ENCODE measurements around the gene KCNA10.

The KCNA10 gene

DNA sequence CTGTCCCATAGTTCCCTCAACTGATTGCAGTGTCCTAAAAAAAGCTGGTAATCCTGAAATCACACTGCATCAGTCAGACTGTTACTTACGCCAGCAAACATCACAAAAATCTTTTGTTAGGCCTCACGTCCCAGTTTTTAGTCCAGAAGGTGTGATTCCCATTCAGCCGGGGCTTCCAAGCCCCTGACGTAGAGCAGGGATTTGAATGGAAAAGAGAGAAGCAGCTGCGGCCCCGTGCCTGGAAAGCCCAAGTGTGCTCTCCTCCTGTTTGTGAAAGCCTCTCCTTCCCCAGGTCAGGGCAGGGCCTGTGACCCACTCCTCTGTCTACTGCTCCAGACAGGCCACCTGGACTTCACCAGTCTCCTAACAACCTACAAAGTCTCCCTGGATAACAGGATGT lies 20.7 kb downstream of the KCNA10 start:
- no peak for DNase-seq (ENCODE audit: low read depth)

DNA sequence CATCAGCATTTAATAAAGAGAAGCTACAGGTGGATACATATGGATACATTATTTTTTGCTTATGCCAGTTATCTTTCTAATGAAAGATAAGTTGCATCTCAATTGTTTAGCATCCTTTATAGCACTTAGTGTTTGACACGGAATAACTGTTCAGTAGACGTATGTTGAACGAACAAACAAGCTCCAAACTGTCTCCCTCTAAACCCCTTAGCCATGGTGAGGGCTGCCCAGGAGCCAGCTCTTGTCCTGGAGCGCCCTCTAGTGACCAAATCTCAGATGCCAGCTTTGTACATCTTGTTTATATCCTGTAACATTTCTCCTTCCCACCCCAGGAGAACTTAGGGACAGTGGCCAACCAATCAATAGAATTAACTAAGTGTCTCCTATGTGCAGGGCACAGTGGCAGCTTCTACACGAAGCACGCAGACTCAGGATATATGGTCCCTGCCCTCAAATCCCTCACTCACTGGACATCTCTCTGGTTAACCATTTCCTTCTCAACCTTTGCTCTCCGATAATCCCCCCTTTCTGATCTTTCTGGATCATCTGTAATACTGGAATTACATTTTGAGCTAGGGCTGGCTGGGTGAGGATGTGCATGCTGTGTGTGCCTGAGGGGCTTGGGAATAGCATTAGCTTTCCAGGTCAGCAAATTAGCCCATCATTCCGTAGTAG lies 22.9 kb downstream of the KCNA10 start:
- peak; percentile 61 for DNase-seq (ENCODE audit: low read depth)

DNA sequence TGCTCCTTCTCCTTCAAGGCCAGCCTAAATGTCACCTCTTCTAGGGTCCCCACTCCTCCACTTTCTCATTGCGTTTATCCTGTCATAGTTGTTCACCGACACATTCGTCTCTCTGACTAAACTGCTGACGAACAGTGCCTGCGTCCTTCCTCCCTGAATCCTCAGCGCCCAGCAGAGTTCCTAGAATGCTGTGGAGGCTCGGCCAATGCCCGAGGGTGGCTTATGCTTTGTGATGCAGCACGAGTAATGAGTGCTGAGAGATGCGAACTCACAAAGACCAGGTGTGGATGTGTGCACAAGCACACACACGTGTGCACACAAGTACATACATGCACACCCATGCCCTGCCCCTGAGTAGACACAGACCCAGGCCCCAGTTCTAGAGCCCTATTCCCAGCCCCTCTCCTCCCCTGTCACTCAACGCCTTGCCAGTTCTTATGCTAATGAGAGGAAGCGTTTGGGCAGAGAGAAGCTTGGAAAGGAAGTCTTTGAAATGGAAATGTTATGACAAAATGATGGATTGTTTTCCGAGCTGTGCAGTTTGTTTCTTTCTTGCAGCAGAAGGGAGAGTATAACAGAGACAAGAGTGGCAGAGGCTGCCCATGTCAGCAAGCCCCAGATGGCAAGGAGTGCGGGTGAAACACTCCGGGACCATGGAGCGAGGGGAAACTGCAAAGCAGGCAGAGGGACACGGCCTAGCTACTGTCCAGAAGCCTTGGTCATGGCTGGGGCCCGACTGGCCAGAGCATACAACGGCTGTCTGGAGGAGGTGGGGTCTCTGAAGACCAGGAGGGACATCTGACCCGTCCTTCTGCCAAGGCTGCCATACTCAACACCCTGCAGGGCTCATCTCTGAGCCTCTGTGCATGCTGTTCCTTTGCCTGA lies 24.2 kb downstream of the KCNA10 start:
- no peak for DNase-seq (ENCODE audit: low read depth)

DNA sequence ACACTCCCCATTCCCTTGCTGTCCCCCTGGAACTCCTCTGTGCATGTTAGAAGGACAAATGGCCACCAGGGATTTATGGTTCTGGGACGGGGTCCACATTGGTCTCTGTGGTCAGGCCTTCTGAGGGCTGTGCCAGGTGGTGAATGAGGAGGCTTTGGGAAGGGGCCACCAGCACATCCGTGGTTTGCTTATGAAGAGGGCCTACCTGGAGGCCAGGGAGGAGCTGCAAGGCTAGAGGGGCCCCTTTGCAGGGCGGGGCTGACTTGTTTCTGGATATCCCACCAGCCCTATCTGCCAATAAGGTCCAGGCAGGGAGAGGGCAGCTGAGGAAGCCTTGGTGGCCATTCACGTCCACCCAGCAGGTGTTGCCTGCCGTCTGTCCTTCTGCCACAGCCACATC lies 24.9 kb downstream of the KCNA10 start:
- DNase-seq (ENCODE audit: low read depth) = no peak

DNA sequence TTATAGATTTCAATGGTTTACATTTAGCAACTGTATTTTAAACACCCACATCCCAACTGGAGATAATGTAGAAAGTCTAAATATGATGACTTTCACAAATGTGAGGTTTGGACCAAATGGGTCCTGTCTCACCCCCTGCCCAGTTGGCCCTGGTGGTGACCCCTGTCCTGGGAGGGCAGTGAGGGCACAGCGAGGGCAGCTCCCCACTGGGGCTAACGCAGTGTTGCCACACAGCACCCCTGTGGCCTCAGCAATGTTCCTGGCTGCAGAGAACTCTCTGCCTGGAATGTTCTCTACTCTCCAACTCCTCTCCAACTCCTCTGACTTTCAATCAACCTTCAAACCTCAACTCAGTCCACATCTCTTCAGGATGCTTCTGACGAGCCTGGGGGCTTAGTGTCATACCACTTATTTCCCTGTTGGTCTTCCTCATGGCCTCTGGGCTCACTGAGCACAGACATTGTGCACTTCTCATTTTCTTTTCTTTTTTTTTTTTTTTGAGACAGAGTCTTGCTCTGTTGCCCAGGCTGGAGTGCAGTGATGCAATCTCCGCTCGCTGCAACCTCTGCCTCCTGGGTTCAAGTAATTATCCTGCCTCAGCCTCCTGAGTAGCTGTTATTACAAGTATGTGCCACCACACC lies 25.8 kb downstream of the KCNA10 start:
- DNase-seq (ENCODE audit: low read depth) = no peak

DNA sequence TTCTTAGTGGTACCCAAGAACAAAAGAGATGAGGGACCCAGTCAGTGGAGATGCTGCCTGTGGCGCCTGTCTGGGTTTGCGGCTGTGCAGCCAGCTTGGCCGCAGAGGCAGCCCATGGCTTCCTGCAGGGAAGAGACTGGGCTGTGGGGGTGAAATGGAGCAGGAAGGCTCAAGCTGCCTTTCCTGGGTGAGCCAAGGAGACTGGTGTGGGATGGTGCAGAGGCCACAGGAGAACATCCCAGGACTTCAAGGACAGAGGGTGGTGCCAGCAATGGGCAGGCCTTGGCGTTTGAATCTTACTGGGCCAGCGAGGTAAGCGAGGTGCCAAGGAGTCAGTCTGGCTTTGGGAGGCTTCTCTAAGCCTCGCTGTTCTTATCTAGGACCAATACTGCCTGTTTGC lies 26.4 kb downstream of the KCNA10 start:
- no peak for DNase-seq (ENCODE audit: low read depth)

DNA sequence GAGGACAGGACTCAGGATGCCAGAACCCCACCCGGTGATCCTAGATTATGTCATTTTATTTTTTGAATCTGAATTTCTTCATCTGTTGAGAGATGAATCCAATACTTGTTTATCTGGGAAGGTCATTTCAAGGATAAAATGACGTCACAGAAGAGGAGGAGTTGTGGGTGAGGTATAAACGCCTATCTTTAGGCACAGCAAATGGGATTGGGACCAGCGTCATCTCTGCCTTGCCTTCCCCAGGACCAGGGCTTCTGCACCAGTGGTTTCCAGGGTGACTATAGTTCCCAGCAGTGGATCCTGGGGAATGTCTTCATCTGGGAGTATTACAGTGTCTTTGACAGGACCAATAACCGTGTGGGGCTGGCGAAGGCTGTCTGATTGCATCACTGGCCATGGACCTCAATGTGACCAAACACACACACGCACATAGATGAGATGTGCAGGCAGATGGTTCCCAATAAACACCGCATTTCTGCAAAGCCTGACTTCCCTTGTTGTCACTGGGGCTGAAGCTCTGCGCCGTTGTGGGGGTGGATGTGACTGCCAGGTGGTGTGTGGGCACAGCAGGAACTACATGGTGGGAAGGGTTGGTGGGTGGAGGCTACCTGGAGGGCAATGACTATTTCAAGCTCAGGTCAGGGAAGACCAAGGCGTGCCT lies 28.1 kb downstream of the KCNA10 start:
- no peak for DNase-seq (ENCODE audit: low read depth)

DNA sequence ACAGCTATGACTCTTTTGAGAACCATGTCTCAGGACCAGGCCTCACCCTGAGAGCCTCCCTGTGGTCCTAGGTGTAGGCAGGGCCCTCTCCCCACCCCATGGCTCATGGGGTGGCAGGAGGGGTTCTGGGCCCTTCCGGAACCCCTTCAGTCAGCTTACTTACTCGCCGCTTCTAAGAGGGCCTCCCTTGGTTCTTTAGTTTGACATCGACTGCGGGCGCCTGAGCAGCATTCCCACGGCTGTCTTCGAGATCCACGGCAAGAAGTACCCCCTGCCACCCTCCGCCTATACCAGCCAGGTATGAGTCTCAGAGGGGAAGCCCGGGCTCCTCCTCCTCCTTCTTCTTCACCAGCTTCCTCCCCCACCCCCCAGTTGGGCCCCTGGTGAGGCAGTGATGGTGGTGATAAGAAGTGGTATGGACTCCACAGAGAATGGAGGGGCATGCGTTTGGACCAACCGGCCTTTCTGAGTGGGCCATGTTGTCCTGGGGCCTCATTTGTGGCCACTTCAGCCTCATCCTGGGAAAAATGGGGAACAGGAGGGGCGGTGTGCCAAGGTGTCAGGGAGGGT lies 28.9 kb downstream of the KCNA10 start:
- no peak for DNase-seq (ENCODE audit: low read depth)

DNA sequence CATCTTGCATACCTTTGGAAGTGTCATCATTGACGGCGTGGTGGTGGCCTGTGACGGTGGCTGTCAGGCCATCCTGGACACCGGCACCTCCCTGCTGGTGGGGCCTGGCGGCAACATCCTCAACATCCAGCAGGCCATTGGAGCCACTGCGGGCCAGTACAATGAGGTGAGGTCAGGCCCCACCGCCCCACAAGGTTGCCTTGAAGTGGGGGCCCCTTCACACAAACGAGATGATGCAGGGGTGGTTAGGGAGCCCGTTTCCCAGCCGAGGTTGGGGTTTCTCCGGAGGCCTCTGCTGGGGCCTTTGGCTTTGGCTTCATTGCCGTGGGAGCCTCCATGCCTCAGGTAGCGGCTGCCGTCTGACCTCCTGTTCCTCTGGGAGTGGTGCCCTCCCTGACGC lies 29.6 kb downstream of the KCNA10 start:
- no peak for DNase-seq (ENCODE audit: low read depth)

DNA sequence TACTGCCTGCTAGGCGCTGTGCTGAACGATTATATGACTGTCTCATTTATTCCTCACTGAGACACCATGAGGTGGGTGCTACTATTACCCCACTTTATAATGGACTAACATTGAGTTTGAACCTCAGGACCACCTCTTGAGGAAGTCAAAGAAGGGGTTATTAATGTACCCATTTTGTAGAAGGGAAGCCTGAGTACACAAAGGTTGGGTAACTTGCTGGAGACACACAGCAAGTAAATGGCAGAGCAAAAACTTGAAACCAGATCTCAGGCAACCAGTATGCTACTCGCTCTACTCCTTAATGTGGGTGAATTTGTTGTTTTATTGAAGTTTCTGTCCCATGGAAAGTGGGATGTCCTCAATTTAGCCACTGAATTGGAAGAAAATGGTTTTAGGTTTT lies 30.1 kb downstream of the KCNA10 start:
- no peak for DNase-seq (ENCODE audit: low read depth)

DNA sequence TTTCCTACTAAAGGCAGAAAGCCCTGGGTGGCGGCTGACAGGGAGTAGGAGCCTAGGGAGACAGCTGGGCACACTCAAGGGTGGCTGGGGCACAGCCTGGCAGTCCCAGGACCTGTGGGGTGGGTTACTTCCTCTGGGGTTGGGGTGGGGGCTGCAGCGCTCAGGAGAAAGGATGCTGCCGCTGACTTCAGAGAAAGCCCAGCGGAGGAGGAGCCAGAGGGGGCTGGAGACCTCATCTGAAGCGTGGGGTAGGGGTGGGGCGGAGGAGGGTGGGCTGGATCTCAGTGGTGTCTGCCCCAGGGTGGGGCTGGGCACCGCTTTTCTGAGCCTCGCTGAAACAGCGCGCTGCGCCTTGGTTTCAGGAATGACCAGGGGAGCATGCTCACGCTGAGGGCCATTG lies 30.8 kb downstream of the KCNA10 start:
- no peak for DNase-seq (ENCODE audit: low read depth)

DNA sequence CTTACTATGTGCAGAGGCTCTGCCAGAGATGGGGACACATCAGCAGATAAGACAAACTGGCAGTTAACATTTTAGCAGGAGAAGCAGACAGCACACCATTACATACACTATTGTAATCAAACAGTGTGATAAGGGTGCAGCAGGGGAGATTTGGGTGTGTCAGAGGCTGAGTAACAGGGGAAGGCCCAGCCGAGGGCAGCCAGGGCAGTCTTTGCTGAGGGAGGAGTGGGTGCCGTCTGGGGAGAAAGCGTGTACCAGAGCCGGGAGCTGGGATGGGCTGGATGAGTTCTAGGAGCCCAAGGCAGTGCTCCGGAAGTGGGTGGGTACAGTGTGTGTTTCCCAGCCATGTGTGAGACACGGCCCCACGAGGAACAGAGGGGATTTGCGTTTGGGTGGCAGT lies 31.2 kb downstream of the KCNA10 start:
- DNase-seq (ENCODE audit: low read depth) = no peak

DNA sequence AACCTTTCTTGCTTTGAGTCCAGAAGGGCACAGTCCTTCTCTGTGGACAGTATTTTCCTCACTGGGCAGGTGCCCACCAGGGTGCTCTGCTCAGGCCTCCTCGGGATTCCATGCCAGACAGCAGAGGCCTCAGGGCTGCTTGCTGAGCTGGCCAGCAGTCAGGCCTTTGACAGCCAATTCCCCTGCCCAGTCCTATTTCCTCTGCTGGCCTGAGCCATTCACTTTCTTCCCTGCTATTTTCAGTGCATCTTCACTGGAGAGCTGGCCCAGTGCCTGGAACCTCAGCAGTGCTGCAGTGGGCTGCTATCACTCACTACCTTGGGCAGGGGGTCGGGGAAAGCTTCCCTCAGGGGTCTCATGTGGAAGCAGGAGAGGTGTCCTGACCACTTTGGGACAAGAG lies 33.2 kb downstream of the KCNA10 start:
- no peak for DNase-seq (ENCODE audit: low read depth)

DNA sequence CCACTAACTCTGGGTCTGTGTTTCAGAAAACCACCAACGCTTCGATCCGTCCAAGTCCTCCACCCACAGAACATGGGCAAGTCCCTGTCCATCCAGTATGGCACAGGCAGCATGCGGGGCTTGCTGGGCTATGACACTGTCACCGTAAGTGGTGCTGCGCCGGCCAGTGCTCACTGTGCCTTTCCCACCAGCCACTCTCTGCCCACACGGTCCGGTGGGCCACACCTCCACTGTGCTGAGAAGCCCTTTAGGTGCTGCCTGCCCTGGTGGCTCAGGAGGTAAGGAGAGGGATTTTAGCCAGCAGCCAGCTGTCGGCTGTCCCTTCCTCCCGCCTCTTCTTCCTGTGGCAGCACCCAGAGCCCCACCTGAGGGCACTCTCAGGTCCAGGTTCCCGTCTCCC lies 34.2 kb downstream of the KCNA10 start:
- DNase-seq (ENCODE audit: low read depth) = no peak

DNA sequence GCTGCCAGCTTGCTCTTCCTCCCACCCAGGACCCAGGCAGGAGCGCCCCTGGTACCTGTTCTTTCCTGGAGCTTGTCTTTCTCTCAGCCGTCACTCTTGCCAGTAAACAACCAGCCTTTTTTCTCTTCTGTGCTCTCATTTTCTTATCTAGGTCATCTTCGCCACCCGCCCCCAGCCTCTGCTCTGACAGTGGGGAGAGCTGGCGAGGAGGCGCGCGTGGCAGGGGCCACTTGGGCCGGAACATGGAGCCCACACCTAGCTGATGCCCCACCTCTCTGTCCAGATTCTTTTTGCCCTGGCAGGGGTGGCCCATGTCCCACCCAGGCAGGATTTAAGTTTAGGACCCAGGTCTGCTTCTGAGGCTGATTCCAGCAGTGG lies 35.7 kb downstream of the KCNA10 start:
- no peak for DNase-seq (ENCODE audit: low read depth)

DNA sequence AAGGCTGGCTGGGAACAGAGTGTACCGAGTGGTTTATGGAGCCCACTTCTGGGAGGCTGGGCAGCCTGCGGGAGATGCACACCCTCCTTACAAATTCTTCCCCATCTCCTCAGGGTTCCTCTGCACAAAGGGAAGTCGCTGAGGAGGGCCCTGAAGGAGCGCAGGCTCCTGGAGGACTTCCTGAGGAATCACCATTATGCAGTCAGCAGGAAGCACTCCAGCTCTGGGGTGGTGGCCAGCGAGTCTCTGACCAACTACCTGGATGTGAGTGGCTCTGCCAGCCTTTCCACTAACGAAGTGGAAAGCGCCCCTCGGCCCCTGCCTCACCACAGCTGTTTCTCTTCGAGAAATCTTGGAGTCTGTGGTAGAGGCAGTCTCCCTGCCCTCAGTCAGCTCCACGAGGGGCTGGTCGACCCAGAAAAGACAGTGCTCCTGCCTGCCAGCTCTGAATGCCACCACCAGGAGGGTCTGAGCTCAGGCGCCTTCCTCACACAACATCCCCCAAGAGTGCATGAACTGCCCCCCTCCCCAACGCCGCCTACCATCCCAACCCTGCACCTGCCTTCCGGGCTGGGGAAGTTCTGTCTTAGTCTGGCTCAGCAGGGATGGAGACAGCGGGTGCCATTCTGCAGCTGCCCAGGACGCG lies 36.2 kb downstream of the KCNA10 start:
- no peak for DNase-seq (ENCODE audit: low read depth)

DNA sequence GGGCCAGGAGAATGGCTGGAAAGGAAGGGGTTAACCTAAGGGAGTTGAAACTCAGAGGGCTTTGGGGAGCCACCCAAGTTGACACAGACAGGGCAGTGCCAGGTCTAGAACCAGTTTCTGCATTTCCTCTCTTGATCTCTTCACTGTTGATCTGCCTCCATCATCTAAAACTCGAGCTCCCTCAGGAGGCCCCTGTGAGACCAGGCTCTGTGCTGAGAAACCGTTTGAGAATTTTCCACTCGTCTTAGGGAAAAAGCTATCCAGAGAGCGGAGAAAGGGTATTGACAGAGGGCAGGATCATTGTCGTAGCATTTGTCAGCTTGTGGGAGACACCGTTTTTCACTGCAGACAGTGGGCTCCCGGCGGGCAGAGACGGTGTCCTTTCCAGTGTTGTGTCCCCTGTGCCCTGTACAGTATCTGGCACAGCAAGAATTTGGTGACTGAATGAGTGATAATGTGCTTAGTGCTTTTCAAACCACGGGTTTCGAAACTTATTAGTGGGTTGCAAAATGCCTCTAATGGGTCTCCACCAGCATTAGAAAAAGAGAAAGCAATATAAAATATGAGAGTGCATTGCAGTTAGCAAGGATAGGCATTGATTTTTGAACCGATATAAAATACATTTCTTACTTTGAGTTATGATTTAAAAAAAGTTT lies 36.9 kb downstream of the KCNA10 start:
- no peak for DNase-seq (ENCODE audit: low read depth)

DNA sequence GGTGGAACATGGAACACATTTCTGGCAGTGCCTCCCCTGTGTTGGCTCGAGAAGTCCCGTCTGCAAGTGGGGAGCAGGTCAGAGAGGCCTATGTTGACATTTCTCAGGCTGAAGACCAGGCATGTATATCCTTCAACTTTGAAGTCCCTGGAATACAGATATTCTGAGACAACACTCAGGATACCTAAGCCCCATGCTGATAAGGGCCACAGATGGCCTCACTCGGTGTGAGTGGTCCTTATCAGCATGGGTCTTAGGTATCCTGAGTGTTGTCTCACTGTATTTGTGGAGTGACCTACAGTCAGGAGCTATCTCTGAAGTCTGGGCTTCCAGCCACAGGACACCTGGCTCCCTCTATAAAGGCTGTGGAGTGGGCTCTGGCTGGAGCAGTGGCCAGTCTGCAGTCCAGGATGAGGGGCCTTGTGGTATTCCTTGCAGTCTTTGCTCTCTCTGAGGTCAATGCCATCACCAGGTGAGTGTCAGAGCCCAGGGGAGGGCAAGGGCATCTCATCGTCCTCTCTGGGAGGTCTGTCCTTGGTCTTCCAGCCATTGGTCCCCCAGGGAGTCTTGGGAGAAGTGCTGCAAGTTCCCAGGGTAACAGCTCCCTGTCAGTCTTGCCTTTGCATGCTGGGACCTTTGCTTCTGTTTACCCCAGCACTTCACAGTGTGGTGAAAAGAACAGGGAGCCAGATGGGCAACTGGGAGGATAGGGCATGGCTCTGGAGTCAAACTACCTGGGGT lies 38.4 kb downstream of the KCNA10 start:
- no peak for DNase-seq (ENCODE audit: low read depth)

DNA sequence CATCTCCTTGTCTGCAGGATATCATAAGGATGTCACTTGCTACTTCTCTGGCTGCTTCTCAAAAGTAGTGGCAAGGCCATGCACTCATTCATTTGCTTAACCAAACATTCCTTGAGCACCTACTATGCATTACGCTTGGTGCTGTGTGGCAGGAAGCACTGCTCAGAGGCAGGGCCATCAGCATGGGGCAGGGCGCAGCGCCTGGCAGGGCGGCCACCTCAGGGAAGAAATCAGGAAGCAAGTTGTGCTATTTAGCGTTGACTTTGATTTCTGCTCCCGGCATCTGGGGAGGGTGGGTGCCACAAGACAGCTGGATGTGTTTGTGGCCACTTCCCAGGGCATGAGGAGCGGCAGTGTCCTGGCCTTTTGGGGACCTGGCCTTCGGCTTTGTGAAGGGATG lies 40.1 kb downstream of the KCNA10 start:
- DNase-seq (ENCODE audit: low read depth) = no peak

DNA sequence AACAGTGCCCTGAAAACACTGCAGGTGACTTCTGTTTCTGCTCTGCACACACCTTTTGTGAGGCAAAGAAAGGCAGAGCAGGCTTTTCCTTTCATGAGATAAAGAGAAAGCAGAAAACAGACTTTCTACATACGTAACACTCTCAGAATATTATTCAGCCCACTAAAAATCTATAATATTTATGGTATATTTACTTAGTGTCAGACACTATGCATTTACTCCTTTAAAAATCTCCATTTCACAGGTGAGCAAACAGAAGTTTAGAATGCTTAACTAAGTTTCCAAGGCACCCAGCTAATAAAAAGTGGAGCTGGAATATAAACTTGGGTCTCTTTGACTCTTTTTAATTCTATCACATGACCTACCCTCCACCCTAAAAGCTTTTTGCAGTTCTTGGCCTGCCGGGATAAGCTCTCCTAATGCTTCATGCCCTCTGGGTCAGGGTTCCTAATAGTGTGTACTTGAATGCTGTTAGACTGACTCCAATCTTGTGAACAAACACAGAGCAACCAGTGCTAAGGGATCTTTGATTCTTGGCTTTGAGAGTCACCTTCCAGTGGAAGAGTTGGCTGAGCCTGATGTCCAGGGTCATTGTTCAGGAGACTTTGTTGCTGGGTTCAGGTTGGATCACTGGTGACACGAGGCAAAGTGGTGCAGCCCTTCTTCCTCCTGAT lies 40.9 kb downstream of the KCNA10 start:
- DNase-seq (ENCODE audit: low read depth) = no peak

Measured in fibroblast of gingiva (primary cell).